ENCODE measurements around the gene PRAMEF2. TPM values are rescaled to one million over a fixed set of nuclear protein-coding genes. Genes with fewer than 3 reads are reported as not detected.
"Not testable (repeated sequence)": the region's sequence is repeated elsewhere in the genome, so short reads cannot be mapped to it uniquely, and the experiment has no call there.

The PRAMEF2 gene
- not detected for total RNA-seq

DNA sequence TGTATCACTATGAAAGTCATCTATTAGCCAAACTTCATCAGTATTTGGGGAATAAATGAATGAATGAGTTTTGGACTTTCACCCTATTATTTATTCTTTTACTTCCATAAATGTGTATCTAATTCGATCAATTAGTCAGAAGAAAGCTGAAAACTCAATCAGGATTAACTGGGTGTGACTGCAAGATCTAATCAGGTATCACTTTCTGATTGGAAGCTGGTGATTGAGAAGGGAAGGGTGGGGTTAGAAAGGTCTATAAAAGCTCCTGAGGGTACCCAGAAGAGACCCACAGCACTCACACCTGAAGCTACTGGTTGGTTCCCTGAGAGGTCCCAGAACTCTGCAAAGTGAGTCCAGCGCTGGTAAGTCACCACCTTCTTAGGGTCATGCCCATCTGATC is at the start of gene PRAMEF2:
Gene PRAMEF2 (plus strand): TSS at position 301 of the 400 bp plus-strand sequence. CDS start 1,924 bp downstream, outside the sequence.
- not testable (repeated sequence) for H3K9me3 ChIP-seq, ATAC-seq, H3K4me1 ChIP-seq, H3K27me3 ChIP-seq, H3K36me3 ChIP-seq, H3K27ac ChIP-seq, H3K4me3 ChIP-seq
- 72% methylated on average over 2 of the region's 2 CpGs; no CpG with 5 or more reads in 1 of the 2 donors for WGBS, 2 donors (ENCODE audit: low coverage in 1 of 2)

DNA sequence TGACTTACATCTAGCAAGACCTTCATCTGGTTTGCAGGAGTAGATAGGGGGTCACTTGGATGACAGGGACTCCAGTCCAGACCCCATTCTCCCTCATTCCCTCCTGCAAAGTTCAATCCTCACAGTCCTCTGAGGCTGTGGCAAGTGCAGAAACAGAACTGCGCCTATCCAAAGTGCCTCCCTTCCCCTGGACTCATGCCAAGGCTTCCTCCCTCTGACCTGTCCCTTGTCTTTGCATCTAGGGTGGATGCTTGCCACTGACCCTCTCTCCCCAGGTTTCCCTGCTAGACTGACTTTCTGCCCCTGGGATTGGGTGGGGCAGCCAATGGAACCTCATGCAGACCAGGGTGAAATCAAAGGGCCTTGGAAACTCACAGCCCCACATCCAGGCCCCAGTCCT is 47.0 kb upstream of the PRAMEF2 start:
- Histone ChIP-seq H3K27ac (no peak overlapping the region), H3K4me3 (no peak overlapping the region), H3K4me1 (no peaks in the 10 kb centered on the region), H3K36me3 (no peaks in the 10 kb centered on the region), H3K9me3 (peaks cover 0 to 5% (median 0%) of the 10 kb centered on the region in 3 donors), H3K27me3 (peaks cover 22% of the 10 kb centered on the region)
- no peak for ATAC-seq
- WGBS, 2 donors (ENCODE audit: low coverage in 1 of 2): 80% methylated on average over 1 of the region's 1 CpG; no CpG with 5 or more reads in 1 of the 2 donors
- TF ChIP-seq EP300 (IDR thresholded peaks at IDR 0.05) (no peak), POLR2A (IDR thresholded peaks at IDR 0.05) (no peak), POLR2AphosphoS5 (IDR thresholded peaks at IDR 0.05) (no peak)
- TF ChIP-seq, protein P1, sequence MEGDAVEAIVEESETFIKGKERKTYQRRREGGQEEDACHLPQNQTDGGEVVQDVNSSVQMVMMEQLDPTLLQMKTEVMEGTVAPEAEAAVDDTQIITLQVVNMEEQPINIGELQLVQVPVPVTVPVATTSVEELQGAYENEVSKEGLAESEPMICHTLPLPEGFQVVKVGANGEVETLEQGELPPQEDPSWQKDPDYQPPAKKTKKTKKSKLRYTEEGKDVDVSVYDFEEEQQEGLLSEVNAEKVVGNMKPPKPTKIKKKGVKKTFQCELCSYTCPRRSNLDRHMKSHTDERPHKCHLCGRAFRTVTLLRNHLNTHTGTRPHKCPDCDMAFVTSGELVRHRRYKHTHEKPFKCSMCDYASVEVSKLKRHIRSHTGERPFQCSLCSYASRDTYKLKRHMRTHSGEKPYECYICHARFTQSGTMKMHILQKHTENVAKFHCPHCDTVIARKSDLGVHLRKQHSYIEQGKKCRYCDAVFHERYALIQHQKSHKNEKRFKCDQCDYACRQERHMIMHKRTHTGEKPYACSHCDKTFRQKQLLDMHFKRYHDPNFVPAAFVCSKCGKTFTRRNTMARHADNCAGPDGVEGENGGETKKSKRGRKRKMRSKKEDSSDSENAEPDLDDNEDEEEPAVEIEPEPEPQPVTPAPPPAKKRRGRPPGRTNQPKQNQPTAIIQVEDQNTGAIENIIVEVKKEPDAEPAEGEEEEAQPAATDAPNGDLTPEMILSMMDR (IDR thresholded peaks at IDR 0.05): no peak

DNA sequence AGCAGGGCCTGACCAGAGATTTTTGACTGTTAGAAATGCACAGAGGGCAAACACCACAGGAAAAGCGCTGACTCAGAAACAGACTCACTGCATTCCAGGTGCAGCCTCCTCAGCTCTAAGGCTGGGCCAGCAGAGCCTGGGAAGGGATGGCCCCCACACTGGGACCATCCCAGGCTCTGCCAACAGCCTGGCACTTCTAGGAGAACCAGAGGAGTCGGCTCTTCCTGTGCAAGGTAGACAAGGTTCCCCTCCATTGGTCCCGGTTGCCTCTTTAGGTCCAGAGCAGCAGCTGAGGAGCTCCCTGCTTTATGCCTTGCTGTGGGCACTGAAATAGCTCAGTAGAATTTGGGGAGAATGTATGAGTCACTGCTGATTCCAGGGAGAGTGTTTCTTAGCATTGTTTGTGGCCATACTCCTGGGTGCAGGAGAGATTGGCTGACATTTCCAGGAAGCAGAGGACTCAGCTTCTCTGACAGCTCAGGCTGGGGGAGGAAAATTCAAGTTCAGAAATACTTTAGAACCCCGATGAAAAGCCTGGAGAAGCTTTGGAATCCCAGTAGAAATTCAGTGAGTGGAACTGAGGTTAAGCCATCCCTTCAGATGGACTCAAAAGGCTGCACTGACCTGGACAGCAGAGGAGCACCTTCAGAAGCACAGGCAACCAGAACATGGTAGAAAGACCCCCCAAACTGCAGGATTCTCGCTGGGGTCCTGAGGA is 46.0 kb upstream of the PRAMEF2 start:
- no peak for ATAC-seq
- WGBS, 2 donors (ENCODE audit: low coverage in 1 of 2): 36% methylated on average over 2 of the region's 5 CpGs; no CpG with 5 or more reads in 1 of the 2 donors
- Histone ChIP-seq H3K9me3 (no peaks in the 10 kb centered on the region), H3K4me3 (no peak overlapping the region), H3K36me3 (no peaks in the 10 kb centered on the region), H3K27me3 (peaks cover 22% of the 10 kb centered on the region), H3K4me1 (no peaks in the 10 kb centered on the region), H3K27ac (no peak overlapping the region)
- TF ChIP-seq EP300 (IDR thresholded peaks at IDR 0.05): no peak
- TF ChIP-seq POLR2A (IDR thresholded peaks at IDR 0.05): no peak
- TF ChIP-seq POLR2AphosphoS5 (IDR thresholded peaks at IDR 0.05): no peak
- TF ChIP-seq, protein P1 (IDR thresholded peaks at IDR 0.05): no peak

- ATAC-seq: no peak
- H3K4me1 ChIP-seq: no peaks in the 10 kb centered on the region
- no peak overlapping the region for H3K4me3 ChIP-seq
- peaks cover 22% of the 10 kb centered on the region for H3K27me3 ChIP-seq
- no peaks in the 10 kb centered on the region for H3K9me3 ChIP-seq
- TF ChIP-seq POLR2A (IDR thresholded peaks at IDR 0.05) (no peak), POLR2AphosphoS5 (IDR thresholded peaks at IDR 0.05) (no peak), EP300 (IDR thresholded peaks at IDR 0.05) (no peak)
- TF ChIP-seq, protein P1 (IDR thresholded peaks at IDR 0.05): no peak
- no peak overlapping the region for H3K27ac ChIP-seq
- WGBS, 2 donors (ENCODE audit: low coverage in 1 of 2): 25 to 54% methylated on average over 1 to 2 of the region's 2 CpGs
- no peaks in the 10 kb centered on the region for H3K36me3 ChIP-seq
Measured at GRCh38 chr1:12811409-12811784, 45.5 kb upstream of the PRAMEF2 start.

DNA sequence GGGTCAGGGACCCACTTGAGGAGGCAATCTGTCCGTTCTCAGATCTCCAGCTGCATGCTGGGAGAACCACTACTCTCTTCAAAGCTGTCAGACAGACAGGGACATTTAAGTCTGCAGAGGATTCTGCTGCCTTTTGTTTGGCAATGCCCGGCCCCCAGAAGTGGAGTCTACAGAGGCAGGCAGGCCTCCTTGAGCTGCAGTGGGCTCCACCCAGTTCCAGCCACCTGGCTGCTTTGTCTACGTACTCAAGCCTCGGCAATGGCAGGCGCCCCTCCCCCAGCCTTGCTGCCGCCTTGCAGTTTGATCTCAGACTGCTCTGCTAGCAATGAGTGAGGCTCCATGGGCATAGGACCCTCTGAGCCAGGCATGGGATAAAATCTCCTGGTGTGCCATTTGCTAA is 37.8 kb upstream of the PRAMEF2 start:
- not testable (repeated sequence) for ATAC-seq, H3K27ac ChIP-seq, H3K9me3 ChIP-seq, H3K27me3 ChIP-seq, H3K36me3 ChIP-seq, H3K4me1 ChIP-seq, H3K4me3 ChIP-seq
- no CpG with 5 or more reads among the region's 6 CpGs for WGBS, 2 donors (ENCODE audit: low coverage in 1 of 2)

DNA sequence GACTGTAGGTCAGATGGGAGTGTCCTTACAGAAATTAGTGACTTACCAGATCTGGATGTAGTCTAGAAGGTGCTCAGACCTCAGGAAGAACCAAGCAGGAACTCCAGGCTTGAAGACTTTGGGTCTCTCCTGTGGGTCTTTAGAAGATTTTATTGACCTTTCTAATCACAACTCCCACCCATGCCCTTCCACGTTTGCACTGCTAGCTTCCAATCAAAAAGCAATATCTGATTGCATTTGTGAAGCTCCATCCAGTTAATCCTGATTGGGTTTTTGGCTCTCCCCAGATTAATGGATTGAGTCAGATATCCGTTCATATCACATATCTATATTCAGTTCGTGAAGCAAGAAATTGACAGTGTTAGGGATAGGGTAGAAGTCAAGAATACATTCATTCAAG is 25.6 kb upstream of the PRAMEF2 start, which contains the start of gene PRAMEF11:
Gene PRAMEF11 (minus strand): TSS at position 101 of the 400 bp plus-strand sequence. CDS start 2,621 bp downstream, outside the sequence.
- ATAC-seq, H3K4me3 ChIP-seq, H3K9me3 ChIP-seq, H3K27ac ChIP-seq, H3K36me3 ChIP-seq, H3K4me1 ChIP-seq, H3K27me3 ChIP-seq: not testable (repeated sequence)
- WGBS, 2 donors (ENCODE audit: low coverage in 1 of 2): 52% methylated on average over 3 of the region's 3 CpGs; no CpG with 5 or more reads in 1 of the 2 donors

DNA sequence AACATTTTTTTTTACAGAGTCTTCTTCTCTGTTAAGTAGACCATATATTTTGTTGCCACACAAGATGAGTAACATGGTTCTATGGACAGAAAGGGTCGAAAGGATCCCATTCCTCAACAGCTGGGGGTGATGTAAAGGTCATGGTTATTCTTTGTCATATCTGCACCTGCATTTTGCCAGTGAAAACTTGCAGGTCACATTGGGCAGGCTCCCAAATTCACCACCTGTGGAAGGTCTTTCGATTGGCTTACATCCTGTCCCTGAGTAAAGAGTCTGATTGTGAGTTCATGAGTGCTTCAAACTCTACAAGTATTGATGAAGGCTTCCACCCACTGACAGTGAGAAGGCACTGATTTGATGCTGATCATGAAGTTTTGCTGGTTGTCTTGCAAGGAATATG is 23.6 kb upstream of the PRAMEF2 start:
- H3K4me1 ChIP-seq, H3K9me3 ChIP-seq, H3K4me3 ChIP-seq, H3K36me3 ChIP-seq, H3K27ac ChIP-seq, H3K27me3 ChIP-seq, ATAC-seq: not testable (repeated sequence)
- WGBS, 2 donors (ENCODE audit: low coverage in 1 of 2): 20% methylated on average over 1 of the region's 2 CpGs; no CpG with 5 or more reads in 1 of the 2 donors

DNA sequence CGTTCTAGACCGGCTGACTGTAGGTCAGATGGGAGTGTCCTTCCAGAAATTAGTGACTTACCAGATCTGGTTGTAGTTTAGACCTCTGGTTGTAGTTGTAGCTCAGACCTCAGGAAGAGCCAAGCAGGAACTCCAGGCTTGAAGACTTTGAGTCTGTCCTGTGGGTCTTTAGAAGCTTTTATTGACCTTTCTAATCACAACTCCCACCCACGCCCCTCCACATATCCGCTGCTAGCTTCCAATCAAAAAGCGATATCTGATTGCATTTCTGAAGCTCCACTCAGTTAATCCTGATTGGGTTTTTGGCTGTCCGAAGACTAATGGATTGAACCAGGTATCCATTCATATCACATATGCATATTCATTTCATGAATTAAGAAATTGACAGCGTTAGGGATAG is 8.3 kb upstream of the PRAMEF2 start, which contains the start of gene HNRNPCL1:
Gene HNRNPCL1 (minus strand): TSS at position 101 of the 400 bp plus-strand sequence. CDS start 431 bp downstream, outside the sequence.
- H3K4me1 ChIP-seq, H3K4me3 ChIP-seq, H3K9me3 ChIP-seq, ATAC-seq, H3K36me3 ChIP-seq, H3K27ac ChIP-seq: not testable (repeated sequence)
- peaks cover 14% of the 10 kb centered on the region for H3K27me3 ChIP-seq
- 60 to 77% methylated on average over 1 to 3 of the region's 7 CpGs for whole genome bisulfite sequencing, 2 donors (ENCODE audit: low coverage in 1 of 2)

All from gastroesophageal sphincter (tissue), 4 donors.